Measurements from ENCODE around the gene ANGPT4.
"Not testable (repeated sequence)": the region's sequence is repeated elsewhere in the genome, so short reads cannot be mapped to it uniquely, and the experiment has no call there.

Gene ANGPT4

DNA sequence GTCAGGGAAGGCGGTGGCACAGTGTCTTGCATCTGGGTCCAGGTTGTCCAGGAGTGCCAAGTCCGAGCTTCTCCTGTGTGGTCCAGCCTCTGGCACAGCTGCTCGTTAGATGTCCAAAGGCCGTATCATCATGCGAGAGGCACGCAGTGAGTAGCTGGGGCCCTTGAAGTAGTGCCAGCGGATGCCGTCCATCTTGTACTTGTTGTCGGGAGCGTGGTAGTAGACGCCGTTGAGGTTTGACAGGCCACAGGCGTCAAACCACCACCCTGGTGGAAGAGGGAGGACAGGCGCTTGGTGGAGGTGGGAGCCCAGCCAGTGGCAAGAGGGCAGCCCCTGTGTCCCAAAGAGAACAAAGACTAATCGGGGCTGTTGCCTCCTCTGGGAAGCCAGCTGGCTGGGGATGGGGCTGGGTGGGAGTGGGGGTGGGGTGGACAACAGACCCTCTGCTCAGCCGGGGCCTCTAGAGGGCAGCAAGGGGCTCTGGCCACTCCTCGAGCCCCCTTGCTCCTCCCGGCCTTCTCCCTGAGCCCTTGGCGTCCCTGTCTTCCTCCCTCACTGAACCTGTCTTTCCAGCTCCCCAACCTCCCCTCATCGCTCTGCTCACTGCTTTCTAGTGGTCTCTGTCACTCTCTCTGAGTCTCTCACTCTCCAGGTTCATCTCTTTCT, 43.1 kb downstream of the ANGPT4 start:
- no peak for DNase-seq

DNA sequence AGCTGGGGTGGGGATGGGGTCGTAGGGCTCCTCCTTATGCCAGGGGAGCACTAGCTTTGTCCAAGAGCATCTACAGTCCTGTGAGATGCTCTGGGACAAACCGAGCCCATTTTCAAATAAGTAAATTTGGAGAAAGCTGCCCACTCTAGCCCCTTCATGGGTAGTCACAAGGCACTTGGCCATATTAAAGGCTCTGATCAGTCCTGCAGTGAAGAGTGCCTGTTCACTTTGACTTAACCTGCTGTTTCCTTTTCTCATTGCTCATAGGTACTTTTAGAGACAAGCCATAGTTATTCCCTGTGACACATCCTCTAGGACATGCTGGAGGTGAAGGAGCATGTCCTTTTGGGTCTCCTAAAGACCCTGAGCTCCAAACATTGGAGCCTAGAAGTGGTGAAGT, 44.2 kb downstream of the ANGPT4 start:
- no peak for DNase-seq

DNA sequence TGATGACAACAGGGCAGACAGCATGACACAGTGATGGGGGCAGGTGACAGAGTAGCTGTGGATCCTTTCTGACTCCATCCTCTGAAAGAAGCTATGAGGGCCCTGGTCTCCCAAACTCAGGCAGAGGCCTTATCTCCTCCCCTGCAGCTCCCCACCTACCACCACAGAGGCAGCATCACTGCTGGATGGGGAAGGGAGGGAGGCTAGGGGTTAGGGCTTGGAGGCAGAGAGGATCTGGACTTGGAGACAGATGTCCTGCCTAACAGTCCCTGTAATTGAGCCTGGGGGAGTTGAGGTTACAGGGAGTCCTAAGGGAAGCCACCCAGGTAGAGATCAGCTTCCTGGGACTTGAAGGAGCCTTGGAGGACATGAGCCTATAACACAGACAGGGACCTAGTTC, 44.7 kb downstream of the ANGPT4 start:
- no peak for DNase-seq

DNA sequence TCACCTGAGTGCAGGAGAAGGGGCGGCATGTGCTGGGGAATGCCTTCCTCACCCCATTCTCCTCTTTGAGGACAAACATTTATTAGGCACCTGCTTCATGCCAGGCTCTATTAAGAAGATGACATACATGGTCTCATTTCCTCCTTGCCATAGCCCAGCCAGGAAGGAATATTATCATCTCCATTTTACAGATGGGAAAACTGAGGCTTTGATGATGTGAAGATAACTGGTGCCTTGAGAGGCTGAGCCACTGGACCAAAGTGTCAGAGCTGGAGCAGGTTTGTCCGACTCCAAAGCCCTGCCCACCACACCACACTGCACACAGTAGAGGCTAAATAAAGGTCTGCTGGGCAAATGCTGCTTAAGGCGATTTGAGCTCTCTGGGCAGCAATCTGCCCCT, 45.4 kb downstream of the ANGPT4 start:
- DNase-seq, result no peak

DNA sequence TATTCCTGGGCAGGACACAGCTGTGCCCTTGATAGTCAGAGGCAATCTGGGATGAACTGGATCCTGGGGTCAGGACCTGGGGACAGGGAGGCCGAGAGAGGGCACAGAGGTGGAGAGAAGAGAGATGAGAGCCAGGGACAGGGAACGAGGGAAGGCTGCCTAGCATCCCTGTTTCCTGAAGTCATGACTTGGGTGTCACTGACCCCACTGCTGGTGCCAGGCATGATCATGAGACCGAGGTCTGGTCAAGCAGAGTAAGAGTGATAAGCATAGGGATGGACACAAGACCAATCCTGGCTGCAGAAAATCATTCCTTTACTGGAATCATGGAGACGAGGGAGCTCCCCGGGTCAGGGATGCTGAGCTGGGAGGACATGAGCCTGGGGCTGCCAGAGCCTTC, 46.5 kb downstream of the ANGPT4 start:
- DNase-seq, result no peak

DNA sequence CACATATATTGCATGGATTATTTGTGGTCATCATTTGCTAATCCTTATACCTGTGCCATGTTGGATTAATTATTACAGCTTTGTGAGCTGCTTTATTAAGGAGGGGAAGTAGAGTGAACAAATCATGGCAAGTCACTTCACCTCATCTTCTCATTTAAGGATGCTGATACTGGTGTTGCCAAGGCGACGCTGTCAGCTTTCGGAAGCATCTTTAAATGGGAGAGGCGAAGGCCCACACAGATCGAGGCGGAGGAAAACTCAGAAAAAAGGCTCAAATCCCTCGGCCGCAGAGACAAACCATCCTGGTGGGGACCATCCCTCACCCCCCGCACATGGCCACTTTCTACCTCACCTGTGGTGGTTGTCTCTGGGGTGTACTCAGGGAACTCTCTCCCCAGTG, 47.9 kb downstream of the ANGPT4 start:
- DNase-seq, result no peak

DNA sequence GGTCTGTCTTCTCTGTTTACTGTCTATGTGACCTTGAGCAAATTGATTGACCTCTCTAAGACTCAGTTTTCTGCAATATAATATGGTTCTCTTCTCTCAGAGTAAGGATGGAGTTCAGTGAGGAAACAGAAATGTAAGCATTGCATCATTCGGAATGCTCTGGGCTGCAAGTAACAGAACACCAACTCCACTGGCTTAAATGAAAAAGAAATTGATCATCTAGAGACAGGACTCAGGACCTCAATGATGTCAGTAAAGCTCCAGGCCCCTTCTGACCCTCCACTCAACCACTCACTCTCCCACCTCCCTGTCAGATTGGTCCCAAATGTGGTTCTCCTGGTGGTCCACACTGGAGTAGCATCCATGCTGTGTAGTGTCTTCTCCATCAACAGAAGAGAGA, 50.7 kb downstream of the ANGPT4 start:
- no peak for DNase-seq

DNA sequence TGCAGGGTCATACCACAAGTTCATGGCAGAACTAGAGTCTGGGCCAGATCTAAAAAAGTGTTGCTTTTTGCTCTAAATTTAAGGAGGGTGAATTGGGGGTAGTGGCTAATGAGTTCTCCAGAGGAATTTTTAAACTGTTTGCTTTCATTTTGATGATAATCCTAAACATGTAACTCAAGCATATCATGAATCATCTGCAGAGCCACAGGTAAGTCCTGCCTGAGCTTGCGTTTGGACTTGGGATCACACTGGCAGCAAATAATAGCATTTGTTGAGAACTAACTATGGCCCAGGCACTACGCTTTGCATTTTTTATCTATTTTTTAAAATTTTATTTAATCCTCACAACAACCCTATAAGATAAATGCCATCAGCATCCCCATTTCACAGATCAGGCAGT, 55.2 kb downstream of the ANGPT4 start:
- no peak for DNase-seq

DNA sequence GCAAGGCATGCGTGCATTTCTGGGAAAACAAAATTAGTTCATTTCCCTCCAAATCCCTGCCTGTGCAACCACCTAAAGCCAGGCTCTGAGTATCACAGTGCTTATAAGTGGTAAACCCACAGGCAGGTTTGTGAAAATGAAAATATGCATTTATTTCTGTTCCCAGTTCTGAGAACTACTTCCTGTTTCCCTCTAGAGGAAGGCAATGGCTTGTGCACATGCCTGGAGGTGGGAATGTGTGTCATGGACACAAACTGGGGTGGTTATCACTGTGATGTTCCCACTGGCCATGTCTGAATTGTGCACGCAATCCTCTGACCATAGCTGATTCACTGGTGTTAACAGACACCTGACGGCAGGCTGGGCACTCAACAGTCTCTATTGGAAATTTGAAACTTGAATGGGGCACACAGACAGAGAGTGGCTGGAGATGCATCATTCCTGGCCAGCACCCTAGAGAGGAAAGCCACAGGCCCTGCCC, 56.3 kb downstream of the ANGPT4 start:
- DNase-seq, result no peak

DNA sequence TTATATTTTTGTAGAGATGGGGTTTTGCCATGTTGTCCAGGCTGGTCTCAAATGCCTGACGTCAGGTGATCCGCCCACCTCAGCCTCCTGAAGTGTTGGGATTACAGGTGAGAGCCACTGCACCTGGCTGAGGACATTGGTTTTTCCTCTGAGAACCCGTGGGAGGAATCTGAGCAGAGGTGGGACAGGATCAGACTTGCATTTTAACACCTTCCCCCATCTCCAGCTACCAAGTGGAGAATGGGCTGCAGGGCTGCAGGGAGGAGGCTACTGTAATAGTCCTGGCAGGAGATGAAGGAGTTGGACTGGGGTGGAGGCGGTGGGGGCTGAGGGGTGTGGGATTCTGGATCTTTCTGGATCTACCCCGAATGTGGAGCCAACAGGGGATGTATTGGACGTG, 58.1 kb downstream of the ANGPT4 start:
- no peak for DNase-seq

DNA sequence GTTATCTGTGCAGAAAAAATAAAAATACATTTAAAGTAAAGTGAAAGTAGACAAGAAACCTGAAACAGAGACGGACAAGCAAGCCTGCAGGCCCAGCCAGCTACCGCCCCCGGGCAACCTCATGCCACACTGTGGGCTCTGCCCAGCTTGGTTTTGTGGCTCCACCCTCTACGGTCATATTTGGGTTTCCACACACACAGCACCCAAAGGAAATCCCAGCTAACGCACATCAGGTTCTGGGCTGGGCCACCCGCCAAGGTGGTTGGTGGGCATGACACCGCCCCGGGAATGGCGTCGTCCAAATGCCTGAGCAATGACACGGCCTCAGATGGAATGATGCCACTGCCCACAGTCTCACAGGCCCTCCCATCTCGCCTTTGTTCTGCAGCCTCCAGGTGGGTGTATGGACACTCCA, 59.8 kb downstream of the ANGPT4 start:
- peak; percentile 45 for DNase-seq

DNA sequence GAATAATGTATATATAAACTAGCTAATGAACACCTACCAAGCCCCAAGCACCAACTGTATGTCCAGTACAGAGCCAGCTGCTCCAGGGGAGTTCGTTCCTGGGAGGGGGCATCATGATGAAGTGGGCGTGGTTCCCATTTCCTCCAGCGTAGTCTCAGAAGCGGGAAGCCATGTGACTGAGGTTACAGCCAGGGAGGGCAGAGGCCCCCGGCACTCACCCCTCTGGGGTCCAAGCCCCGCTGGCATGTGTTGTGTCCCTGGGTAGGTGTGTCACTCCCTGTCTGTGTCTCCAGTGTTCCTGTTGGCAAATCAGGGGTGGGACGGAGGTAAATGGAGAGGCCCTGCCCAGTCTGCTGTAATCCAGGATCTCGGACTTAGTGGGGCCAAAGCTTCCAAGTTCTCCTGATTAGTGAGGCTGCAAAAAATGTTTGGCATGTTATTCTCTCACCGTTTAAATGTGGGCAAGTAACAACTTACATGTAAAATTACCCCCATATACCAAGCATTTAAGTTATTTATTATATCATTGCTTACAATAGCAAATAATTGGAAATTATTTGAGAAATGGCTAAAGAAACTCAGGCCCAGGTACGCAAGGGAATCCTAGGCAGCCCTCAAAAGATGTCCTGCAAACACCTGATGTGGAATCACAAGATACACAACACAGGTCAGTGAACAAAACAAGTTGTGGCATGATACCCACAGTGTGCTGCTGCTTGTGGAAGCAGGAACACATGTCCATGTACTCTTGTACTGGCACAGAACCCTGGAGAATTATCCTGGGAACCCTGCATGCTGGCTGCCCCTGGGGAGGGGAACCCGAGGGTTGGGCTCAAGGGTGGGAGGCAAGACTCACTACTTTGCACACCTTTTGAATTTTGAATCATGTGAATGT, 60.4 kb downstream of the ANGPT4 start:
- DNase-seq, result no peak

DNA sequence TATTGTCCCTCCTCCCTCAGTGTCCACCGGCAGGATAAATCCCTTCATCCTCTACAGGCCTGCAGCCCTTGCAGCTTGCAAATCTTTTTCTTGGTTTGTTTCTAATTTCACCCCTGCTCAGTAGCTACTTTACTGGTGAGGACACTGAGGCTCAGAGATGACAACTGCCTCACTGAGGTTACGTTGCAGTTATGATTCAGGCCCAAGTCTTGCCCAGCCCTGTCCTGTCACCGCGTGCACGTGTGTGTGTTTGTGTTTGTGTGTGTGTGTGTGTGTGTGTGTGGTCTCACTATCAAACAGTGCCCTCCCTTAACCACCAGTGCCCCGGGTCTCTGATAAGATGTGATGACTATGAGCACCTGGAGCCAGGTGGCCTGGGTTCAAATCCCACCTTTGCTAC, 61.5 kb downstream of the ANGPT4 start:
- no peak for DNase-seq

DNA sequence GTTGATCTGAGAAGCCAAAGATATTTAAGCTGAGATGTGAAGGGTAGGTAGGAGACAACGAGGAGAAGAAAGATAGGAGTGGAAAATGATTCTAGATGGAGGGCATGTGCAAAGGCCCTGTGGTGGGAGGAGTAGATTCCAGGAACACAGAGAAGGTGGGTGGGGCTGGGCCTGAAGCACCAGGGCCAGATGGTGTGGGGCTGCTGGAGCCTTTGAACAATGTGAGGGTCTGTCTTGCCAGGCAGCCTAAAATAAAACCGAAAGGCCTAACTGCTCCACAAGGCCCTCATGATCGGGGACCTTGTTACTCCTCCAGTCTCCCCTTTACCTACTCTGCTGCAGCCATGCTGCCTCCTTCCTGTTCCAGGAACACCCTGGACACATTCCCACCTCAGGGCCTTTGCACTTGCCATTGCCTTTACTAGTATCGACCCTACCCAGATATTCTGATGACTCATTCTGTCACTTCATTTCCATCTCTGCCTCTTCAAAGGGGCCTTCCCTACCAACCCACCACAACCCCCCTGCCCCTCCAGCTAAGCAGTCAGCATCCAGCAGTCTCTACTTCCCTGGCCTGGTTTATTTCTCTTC, 62.6 kb downstream of the ANGPT4 start:
- DNase-seq, result no peak

DNA sequence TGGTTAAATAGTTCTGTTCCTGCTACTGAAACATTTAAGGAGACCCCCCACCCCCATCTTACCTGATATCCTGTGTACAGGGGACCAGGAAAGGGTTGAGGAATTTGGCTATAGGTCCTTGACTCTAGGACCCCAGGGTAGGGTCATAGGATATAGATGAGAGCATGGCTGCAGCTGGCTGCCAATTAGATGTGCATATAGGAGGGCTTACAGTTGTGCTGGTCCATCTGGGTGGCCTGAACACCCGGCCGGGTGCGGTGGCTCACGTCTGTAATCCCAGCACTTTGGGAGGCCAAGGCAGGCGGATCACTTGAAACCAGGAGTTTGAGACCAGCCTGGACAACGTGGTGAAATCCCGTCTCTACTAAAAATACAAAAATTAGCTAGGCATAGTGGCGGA, 67.4 kb downstream of the ANGPT4 start:
- not testable (repeated sequence) for DNase-seq

DNA sequence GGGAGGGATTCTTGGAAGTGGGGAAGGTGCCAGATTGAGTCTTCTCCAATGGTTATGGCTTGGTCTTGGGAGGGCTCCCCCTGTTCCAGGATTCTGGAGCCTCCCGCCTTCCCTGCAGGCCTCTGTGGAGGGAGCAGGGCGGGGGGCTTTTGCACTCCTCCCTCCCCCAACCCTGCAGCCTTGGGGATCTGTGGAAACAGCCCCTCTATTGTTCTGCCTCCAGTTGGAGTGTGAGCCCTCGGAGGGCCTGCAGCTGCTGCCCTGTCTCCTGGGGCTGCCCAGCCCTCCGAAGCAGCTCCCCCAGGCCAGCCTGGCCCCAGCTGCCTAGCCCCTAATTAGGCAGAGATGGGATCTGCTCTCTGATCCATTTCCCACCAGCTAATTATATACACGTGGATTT, 67.9 kb downstream of the ANGPT4 start:
- no peak for DNase-seq

DNA sequence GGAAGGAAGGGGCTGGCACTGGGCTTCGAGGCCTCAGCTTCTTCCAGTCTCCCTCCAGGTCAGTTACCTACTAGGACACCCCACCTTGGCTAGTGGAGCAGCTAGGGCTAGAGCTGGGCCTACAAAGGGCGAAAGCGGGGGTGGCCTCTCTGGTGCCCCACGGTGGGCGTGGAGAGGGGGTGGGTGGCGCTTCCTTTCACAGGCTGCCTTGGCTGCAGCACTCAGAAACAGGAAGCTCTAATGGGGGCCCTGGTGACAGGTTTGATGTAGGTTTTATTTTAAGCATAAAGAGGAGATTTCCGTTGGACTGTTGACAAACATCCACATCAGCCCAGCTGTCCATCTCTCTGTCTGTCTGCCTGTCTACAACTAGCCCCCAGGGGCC, 69.2 kb downstream of the ANGPT4 start:
- peak; percentile 59 for DNase-seq

DNA sequence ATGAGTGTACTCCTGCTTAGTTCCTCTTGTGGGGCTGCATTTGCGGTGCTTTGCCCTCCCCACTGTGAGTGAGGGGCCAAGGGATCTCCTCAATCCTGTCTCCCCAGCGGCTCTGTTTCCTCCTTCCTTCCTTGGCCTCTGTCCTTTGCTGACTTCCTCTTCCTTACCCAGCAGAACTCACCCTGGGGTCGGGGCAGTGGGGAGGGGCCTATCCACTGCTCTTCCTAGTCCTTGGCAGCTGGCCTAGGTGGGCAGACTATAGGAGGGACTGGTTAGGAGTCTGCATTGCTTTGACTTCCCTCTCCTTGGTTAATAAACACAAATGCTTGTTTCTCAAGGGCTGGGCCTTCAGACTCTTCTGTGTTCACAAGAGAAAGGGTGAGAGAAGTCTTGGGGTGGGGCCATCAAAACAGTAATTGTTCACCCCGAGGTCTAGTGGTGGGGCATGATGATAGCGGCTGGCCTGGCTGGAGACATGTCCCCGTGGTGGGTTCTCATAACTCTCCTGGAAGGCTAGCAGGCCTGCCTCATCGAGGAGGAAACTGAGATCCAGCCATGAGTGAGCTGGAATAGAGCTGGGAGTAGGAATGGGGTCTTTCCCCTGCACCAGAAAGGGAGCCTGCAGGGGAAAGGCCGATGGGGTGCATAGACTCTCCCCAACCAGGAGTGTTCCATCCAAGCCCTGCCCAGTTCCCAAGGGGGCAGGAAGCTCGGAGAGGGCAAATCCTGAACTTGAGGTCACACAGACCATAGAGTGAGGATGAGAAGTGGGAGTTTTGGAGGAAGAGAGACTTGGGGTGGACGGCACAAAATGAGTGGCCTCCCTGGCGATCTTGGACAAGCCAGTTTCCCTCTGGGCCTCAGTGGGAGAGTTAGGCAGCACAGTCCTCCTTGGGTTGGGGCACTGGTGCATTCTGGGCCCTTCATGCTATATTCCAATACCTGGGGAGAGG, 69.9 kb downstream of the ANGPT4 start:
- no peak for DNase-seq

DNA sequence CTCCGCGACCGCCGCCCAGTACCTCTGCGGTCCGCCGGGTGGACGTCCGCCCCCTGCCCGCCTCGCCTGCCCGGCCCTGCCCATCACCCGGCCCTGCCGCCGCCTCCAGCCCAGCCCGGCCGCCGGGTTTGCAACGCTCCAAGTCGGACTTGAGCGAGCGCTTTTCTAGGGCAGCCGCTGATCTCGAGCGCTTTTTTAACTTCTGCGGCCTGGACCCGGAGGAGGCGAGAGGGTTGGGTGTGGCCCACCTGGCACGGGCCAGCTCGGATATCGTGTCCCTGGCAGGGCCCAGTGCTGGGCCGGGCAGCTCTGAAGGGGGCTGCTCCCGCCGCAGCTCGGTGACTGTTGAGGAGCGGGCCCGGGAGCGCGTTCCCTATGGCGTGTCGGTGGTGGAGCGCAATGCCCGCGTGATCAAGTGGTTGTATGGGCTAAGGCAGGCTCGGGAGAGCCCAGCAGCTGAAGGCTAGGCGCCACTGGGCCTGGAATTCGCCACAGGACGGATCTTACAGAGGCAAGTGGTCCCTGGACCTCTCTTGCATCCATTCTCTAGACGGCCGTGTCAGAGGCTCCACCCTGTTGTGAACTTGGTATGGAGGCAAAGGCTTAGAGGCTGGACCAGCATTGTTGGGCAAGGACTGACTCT, 70.8 kb downstream of the ANGPT4 start:
- DNase-seq, result peak; percentile 28

DNA sequence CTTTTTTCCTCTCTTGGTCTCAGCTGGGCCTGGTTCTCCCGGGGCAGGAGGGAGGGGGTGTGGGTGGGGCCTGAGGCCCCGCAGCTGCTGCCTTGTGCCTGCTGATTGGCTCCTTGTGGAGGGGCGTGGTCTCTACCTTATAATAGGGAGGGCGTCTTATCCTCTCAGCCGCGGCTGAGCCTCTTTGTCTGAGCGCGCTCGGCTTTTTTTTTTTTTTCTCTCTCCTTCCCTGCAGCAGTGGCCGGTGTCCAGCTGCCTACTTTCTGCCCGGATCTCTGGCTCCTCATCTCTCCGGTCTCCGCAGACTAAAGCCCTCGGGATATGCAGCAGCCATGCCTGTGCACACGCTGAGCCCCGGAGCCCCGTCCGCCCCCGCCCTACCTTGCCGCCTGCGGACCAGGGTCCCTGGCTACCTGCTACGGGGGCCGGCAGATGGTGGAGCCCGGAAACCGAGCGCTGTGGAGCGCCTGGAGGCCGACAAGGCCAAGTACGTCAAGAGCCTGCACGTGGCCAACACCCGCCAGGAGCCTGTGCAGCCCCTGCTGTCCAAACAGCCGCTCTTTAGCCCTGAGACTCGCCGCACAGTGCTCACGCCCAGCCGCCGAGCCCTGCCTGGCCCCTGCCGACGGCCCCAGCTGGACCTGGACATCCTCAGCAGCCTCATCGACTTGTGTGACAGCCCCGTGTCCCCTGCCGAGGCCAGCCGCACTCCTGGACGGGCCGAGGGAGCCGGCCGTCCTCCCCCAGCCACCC, 71.5 kb downstream of the ANGPT4 start:
- DNase-seq, result peak; percentile 90

DNA sequence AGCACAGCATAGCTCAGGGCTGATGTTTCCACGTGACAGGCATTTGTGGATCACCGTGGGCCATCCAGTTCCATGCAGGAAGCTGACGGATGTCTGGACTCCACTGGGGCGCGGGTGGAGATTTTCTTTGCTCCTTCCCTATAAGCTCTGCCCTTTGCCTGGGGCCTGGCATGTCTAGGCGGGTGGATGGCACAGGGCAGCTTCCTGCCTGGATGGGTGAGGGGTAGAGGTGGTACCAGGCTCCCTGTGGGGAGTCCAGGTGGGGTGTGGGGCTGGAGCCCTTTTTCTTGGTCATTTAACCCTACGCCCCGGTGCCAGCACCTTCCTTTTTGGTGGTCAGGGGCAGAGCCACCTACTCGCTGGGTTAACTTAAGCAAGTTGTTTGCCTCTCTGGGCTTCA, 72.2 kb downstream of the ANGPT4 start:
- no peak for DNase-seq

DNA sequence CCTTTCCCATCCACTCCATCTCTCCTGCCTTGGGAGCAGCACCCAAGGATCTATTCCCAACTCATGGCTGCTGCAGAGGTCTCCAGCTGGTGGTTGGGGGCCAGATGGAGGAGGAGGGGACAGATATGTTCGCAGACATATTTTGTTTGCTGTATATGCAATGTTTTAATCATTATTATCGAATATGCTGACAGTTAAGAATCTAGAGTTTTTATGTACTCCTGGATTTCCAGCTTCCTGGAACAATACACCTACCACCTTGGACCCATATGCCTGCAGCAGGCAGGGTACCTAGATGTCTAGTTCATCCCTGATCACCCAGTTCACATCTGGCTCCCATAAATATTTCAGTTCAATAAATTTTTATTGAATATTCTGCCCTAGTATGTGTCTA, 73.6 kb downstream of the ANGPT4 start:
- no peak for DNase-seq

Measured in activated CD8-positive, alpha-beta memory T cell treated with anti-CD3 and anti-CD28 coated beads, Interleukin-2, amount 50 U/mL, for 4 hours (primary cell).